IMR-90 (cell line): ENCODE measurements around the gene ZNF322. TPM values are rescaled to one million over a fixed set of nuclear protein-coding genes. Genes with fewer than 3 reads are reported as not detected.

Experiments used
- ATAC-seq: fragments of 200-7000 bp; cut with Tn5 transposase; 2 replicates; pipeline ENCODE4 v1.9.1; 2020; ENCODE audit warnings: low read depth, mild to moderate bottlenecking, moderate library complexity
- BruUV-seq: library from RNA; stranded (reverse); fragments of 400-500 nt; replicated peaks from 2 replicates; lab custom pipeline; 2021; lab: Mats Ljungman, UMichigan
- CTCF ChIA-PET: fragments of 300-600 bp; formaldehyde crosslinking; extraction: SDS; loops from one replicate; lab custom pipeline; 2021; ENCODE audit warnings: antibody characterized with exemption; lab: Yijun Ruan, JAX
- POLR2A ChIA-PET: fragments of 300-600 bp; sonication (Branson Sonifier 250); formaldehyde crosslinking; loops from one replicate; lab custom pipeline; 2022; ENCODE audit warnings: antibody characterized with exemption; ENCODE audit not compliant: unreplicated experiment; lab: Charles Lee
- DNase-seq: peaks from one replicate; pipeline ENCODE4 v3.0.0; 2013
- H2AFZ ChIP-seq: replicated peaks from 2 replicates; pipeline ENCODE3; 2013; ENCODE audit warnings: low read length, mild to moderate bottlenecking; ENCODE audit not compliant: poor library complexity
- H2AK5ac ChIP-seq: 2 replicates; pipeline ENCODE4 v1.6.1; 2013; ENCODE audit warnings: low read depth, low read length, inconsistent platforms
- H2AK9ac ChIP-seq: replicated peaks from 2 replicates; pipeline ENCODE3; 2013; ENCODE audit warnings: mild to moderate bottlenecking, low read depth, low read length, moderate library complexity; ENCODE audit not compliant: poor library complexity
- H2BK120ac ChIP-seq: 2 replicates; pipeline ENCODE4 v1.6.1; 2013; ENCODE audit warnings: low read depth, low read length, inconsistent platforms
- H2BK15ac ChIP-seq: 3 replicates; pipeline ENCODE4 v1.6.1; 2013; ENCODE audit warnings: low read depth, low read length, inconsistent platforms
- H2BK20ac ChIP-seq: 2 replicates; pipeline ENCODE4 v1.6.1; 2013; ENCODE audit warnings: low read depth, mild to moderate bottlenecking, inconsistent platforms, low read length, moderate library complexity
- H2BK5ac ChIP-seq: 2 replicates; pipeline ENCODE4 v1.6.1; 2013; ENCODE audit warnings: mild to moderate bottlenecking, low read depth, low read length, inconsistent platforms; ENCODE audit not compliant: poor library complexity, severe bottlenecking
- H3K14ac ChIP-seq: replicated peaks from 2 replicates; pipeline ENCODE4 v1.6.1; 2013; ENCODE audit warnings: low read depth, low read length, inconsistent platforms
- H3K18ac ChIP-seq: 2 replicates; pipeline ENCODE4 v1.6.1; 2013; ENCODE audit warnings: low read depth, low read length, control low read depth
- H3K23ac ChIP-seq: 2 replicates; pipeline ENCODE4 v1.6.1; 2013; ENCODE audit warnings: low read depth, low read length, inconsistent platforms
- H3K27ac ChIP-seq: 2 replicates; pipeline ENCODE4 v1.5.1; 2013; ENCODE audit warnings: mild to moderate bottlenecking, control low read depth, low read length; ENCODE audit not compliant: insufficient read depth
- H3K27me3 ChIP-seq: 2 replicates; pipeline ENCODE4 v1.6.1; 2013; ENCODE audit warnings: low read length; ENCODE audit not compliant: control insufficient read depth, insufficient read depth
- H3K36me3 ChIP-seq: 2 replicates; pipeline ENCODE4 v1.6.1; 2013; ENCODE audit warnings: low read length, mixed read lengths; ENCODE audit not compliant: control insufficient read depth, insufficient read depth
- H3K4ac ChIP-seq: 2 replicates; pipeline ENCODE4 v1.6.1; 2013; ENCODE audit warnings: low read depth, low read length, inconsistent platforms
- H3K4me1 ChIP-seq: 2 replicates; pipeline ENCODE4 v1.6.1; 2013; ENCODE audit warnings: low read length, mixed read lengths; ENCODE audit not compliant: control insufficient read depth, insufficient read depth
- H3K4me2 ChIP-seq: 2 replicates; pipeline ENCODE4 v1.6.1; 2013; ENCODE audit warnings: low read depth, mild to moderate bottlenecking, control low read depth, low read length, moderate library complexity
- H3K4me3 ChIP-seq: 2 replicates; pipeline ENCODE4 v1.5.1; 2013; ENCODE audit warnings: low read depth, mild to moderate bottlenecking, control low read depth, low read length, moderate library complexity; ENCODE audit not compliant: insufficient read depth
- H3K56ac ChIP-seq: 2 replicates; pipeline ENCODE4 v1.6.1; 2013; ENCODE audit warnings: low read length, inconsistent platforms; ENCODE audit not compliant: insufficient read depth; ENCODE audit errors: extremely low read depth
- H3K79me1 ChIP-seq, 2 experiments: 2 replicates each; pipeline ENCODE4 v1.6.1; 2013; ENCODE audit warnings: low read length in 2 of 2, inconsistent platforms in 1 of 2, low read depth in 1 of 2
- H3K9ac ChIP-seq: 2 replicates; pipeline ENCODE4 v1.6.1; 2013; ENCODE audit warnings: low read depth, low read length, control low read depth
- H3K9me1 ChIP-seq: 2 replicates; pipeline ENCODE4 v1.6.1; 2013; ENCODE audit warnings: low read length, inconsistent platforms; ENCODE audit not compliant: insufficient read depth
- H3K9me3 ChIP-seq: 2 replicates; pipeline ENCODE4 v1.6.1; 2013; ENCODE audit warnings: low read length; ENCODE audit not compliant: control insufficient read depth, insufficient read depth
- H4K20me1 ChIP-seq: 2 replicates; pipeline ENCODE4 v1.6.1; 2013; ENCODE audit warnings: low read length, inconsistent platforms; ENCODE audit not compliant: insufficient read depth
- H4K5ac ChIP-seq: 2 replicates; pipeline ENCODE4 v1.6.1; 2013; ENCODE audit warnings: mild to moderate bottlenecking, low read depth, low read length, control low read depth
- H4K8ac ChIP-seq, 2 experiments: 2 replicates each; pipeline ENCODE4 v1.6.1; 2013; ENCODE audit warnings: low read depth in 2 of 2, low read length in 2 of 2, control low read depth in 1 of 2, inconsistent platforms in 1 of 2
- H4K91ac ChIP-seq: 2 replicates; pipeline ENCODE4 v1.6.1; 2013; ENCODE audit warnings: low read depth, low read length, inconsistent platforms; ENCODE audit not compliant: insufficient read depth
- BHLHE40 ChIP-seq: fragments of 150-350 bp; IDR thresholded peaks from 2 replicates; pipeline ENCODE4 v1.6.1; 2016; ENCODE audit warnings: mild to moderate bottlenecking, low read depth, low read length
- CEBPB ChIP-seq: IDR thresholded peaks from 2 replicates; pipeline ENCODE4 v1.6.1; 2012; ENCODE audit warnings: low read depth, low read length, improper control_type of control experiment
- CHD1 ChIP-seq: IDR thresholded peaks from 2 replicates; pipeline ENCODE4 v1.6.1; 2012; ENCODE audit warnings: low read depth, low read length, improper control_type of control experiment
- FOS ChIP-seq: fragments of 150-350 bp; IDR thresholded peaks from 2 replicates; pipeline ENCODE4 v1.6.1; 2016; ENCODE audit warnings: low read depth, low read length
- MAFK ChIP-seq: IDR thresholded peaks from 2 replicates; pipeline ENCODE4 v1.6.1; 2012; ENCODE audit warnings: low read depth, low read length, improper control_type of control experiment
- MAZ ChIP-seq: IDR thresholded peaks from 2 replicates; pipeline ENCODE4 v1.6.1; 2012; ENCODE audit warnings: low read depth, mild to moderate bottlenecking, low read length, improper control_type of control experiment, moderate library complexity, borderline replicate concordance
- MXI1 ChIP-seq: IDR thresholded peaks from 2 replicates; pipeline ENCODE4 v1.6.1; 2012; ENCODE audit warnings: low read depth, mild to moderate bottlenecking, low read length, moderate library complexity, borderline replicate concordance
- NFE2L2 ChIP-seq: fragments of 150-350 bp; IDR thresholded peaks from 2 replicates; pipeline ENCODE4 v1.6.1; 2016; ENCODE audit warnings: low read depth, mild to moderate bottlenecking, low read length
- POLR2A ChIP-seq: IDR thresholded peaks from 2 replicates; pipeline ENCODE4 v1.6.1; 2012; ENCODE audit warnings: mild to moderate bottlenecking, low read depth, low read length
- RAD21 ChIP-seq: IDR thresholded peaks from 2 replicates; pipeline ENCODE4 v1.6.1; 2012; ENCODE audit warnings: low read length, improper control_type of control experiment
- RCOR1 ChIP-seq: IDR thresholded peaks from 2 replicates; pipeline ENCODE4 v1.6.1; 2012; ENCODE audit warnings: mild to moderate bottlenecking, low read length, improper control_type of control experiment; ENCODE audit not compliant: insufficient replicate concordance
- RFX5 ChIP-seq: IDR thresholded peaks from 2 replicates; pipeline ENCODE4 v1.8.0; 2012; ENCODE audit warnings: low read depth, mild to moderate bottlenecking, low read length, moderate library complexity
- SMC3 ChIP-seq: fragments of 150-350 bp; IDR thresholded peaks from 2 replicates; pipeline ENCODE4 v1.6.1; 2016; ENCODE audit warnings: low read depth, mild to moderate bottlenecking, antibody characterized with exemption, low read length, moderate library complexity
- WGBS, 2 experiments: methylation state at CpG; one replicate each; pipeline versions ENCODE4 v1.1.5 to v1.1.7; 2013; ENCODE audit warnings: missing lambda C conversion rate in 2 of 2; ENCODE audit not compliant: insufficient read length in 1 of 2; ENCODE audit errors: extremely low coverage in 2 of 2; 5-methylcytosine and 5-hydroxymethylcytosine counted together
- dilution Hi-C: fragments of 300-500 bp; cut with HindIII; formaldehyde crosslinking; loops from one replicate; pipeline ENCODE4 v1.14.3; 2018; ENCODE audit warnings: low sequenced_read_pairs; ENCODE audit not compliant: unreplicated experiment
- in situ Hi-C: fragments of 300-500 bp; cut with MboI; formaldehyde crosslinking; loops from 3 replicates; pipeline ENCODE4 v1.14.3; 2019; ENCODE audit warnings: low sequenced_read_pairs, inconsistent platforms, mixed read lengths
- intact Hi-C: fragments of 100-400 bp; cut with micrococcal nuclease; formaldehyde crosslinking; loops from 2 replicates; pipeline ENCODE4 v1.10.0; 2022
- polyA plus RNA-seq, 3 experiments: library from polyadenylated mRNA; depleted of rRNA; stranded (reverse); fragments of >200 nt; gene quantifications; 2 replicates each; pipeline ENCODE4 v1.2.3, GENCODE V29; 2012; ENCODE audit warnings: low replicate concordance in 1 of 3
- total RNA-seq: library from RNA; depleted of rRNA; stranded (reverse); fragments of >200 nt; gene quantifications from 2 replicates; pipeline ENCODE4 v1.2.3, GENCODE V29; 2012
- TF ChIP-seq, protein P1 (sequence below): fragments of 150-350 bp; IDR thresholded peaks from 2 replicates; pipeline ENCODE4 v1.6.1; 2017; ENCODE audit warnings: mild to moderate bottlenecking, antibody characterized with exemption, low read length, low read depth
- TF ChIP-seq, protein P2 (sequence below): conservative IDR thresholded peaks from 2 replicates; pipeline ENCODE4 v1.5.1; 2012; ENCODE audit warnings: mild to moderate bottlenecking, low read depth, low read length, improper control_type of control experiment
- TF ChIP-seq, protein P3 (sequence below): fragments of 150-350 bp; IDR thresholded peaks from 2 replicates; pipeline ENCODE4 v1.6.1; 2016; ENCODE audit warnings: low read depth, mild to moderate bottlenecking, low read length, moderate library complexity, borderline replicate concordance

The ZNF322 gene
- total and polyA plus RNA-seq, 2 of the 4 experiments (the other 2 are of a cell fraction), result 5.3 to 23.3 TPM

DNA sequence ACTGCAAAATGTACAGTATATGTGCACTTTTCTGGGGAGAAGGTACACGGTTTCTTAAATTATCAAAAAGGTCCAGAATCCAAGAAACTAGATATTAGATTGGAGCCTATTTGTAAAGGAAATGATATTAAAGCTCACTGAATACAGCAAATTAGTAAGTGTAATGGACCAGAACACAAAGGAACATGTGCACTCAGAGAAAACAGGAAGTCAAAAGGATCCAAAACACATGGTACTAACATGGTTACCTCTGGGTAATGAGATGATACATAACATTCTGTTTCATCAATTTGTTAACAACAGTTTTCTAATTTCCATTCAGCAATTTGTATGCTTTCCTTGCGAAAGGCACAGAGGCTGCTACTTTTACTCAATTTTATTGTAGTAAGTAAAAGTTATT is 18.7 kb downstream of the ZNF322 start:
- Histone ChIP-seq H3K9ac (no peak overlapping the region), H3K56ac (no peak overlapping the region), H4K20me1 (peaks cover 4% of the 10 kb centered on the region; the same call in 1 of the 2 replicates), H4K8ac (no peak overlapping the region), H3K36me3 (peaks cover 41% of the 10 kb centered on the region), H3K4me1 (no peaks in the 10 kb centered on the region), H2BK15ac (no peak overlapping the region), H3K9me1 (no peaks in the 10 kb centered on the region), H2BK20ac (no peak overlapping the region), H3K18ac (no peak overlapping the region), H2AFZ (no peak overlapping the region), H2BK5ac (no peak overlapping the region), H2AK9ac (no peak overlapping the region), H3K23ac (no peak overlapping the region), H3K9me3 (peaks cover 33% of the 10 kb centered on the region), H2BK120ac (no peak overlapping the region), H3K79me1 (peaks cover 4 to 14% of the 10 kb centered on the region in 2 experiments; a peak in 3 of 4 replicates), H3K4ac (no peak overlapping the region), H3K14ac (no peak overlapping the region), H3K27me3 (no peaks in the 10 kb centered on the region), H3K4me2 (no peak overlapping the region), H3K4me3 (no peak overlapping the region), H4K91ac (no peak overlapping the region), H3K27ac (no peak overlapping the region), H4K5ac (no peak overlapping the region), H2AK5ac (no peak overlapping the region)
- dilution Hi-C loops (no loop called here), in situ Hi-C loops (no loop called here), intact Hi-C loops (no loop called here)
- no peak for TF ChIP-seq BHLHE40
- TF ChIP-seq RAD21, result no peak
- TF ChIP-seq, protein P1, sequence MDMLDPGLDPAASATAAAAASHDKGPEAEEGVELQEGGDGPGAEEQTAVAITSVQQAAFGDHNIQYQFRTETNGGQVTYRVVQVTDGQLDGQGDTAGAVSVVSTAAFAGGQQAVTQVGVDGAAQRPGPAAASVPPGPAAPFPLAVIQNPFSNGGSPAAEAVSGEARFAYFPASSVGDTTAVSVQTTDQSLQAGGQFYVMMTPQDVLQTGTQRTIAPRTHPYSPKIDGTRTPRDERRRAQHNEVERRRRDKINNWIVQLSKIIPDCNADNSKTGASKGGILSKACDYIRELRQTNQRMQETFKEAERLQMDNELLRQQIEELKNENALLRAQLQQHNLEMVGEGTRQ, result no peak
- no peak for TF ChIP-seq RFX5
- no peak for TF ChIP-seq POLR2A
- TF ChIP-seq FOS, result no peak
- TF ChIP-seq, protein P2, sequence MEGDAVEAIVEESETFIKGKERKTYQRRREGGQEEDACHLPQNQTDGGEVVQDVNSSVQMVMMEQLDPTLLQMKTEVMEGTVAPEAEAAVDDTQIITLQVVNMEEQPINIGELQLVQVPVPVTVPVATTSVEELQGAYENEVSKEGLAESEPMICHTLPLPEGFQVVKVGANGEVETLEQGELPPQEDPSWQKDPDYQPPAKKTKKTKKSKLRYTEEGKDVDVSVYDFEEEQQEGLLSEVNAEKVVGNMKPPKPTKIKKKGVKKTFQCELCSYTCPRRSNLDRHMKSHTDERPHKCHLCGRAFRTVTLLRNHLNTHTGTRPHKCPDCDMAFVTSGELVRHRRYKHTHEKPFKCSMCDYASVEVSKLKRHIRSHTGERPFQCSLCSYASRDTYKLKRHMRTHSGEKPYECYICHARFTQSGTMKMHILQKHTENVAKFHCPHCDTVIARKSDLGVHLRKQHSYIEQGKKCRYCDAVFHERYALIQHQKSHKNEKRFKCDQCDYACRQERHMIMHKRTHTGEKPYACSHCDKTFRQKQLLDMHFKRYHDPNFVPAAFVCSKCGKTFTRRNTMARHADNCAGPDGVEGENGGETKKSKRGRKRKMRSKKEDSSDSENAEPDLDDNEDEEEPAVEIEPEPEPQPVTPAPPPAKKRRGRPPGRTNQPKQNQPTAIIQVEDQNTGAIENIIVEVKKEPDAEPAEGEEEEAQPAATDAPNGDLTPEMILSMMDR, result no peak
- TF ChIP-seq CEBPB, result no peak
- TF ChIP-seq MAZ, result no peak
- no peak for TF ChIP-seq SMC3
- TF ChIP-seq CHD1, result no peak
- TF ChIP-seq NFE2L2, result no peak
- TF ChIP-seq MXI1, result no peak
- TF ChIP-seq, protein P3, sequence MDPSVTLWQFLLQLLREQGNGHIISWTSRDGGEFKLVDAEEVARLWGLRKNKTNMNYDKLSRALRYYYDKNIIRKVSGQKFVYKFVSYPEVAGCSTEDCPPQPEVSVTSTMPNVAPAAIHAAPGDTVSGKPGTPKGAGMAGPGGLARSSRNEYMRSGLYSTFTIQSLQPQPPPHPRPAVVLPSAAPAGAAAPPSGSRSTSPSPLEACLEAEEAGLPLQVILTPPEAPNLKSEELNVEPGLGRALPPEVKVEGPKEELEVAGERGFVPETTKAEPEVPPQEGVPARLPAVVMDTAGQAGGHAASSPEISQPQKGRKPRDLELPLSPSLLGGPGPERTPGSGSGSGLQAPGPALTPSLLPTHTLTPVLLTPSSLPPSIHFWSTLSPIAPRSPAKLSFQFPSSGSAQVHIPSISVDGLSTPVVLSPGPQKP, result no peak
- TF ChIP-seq MAFK, result no peak
- no peak for TF ChIP-seq RCOR1
- no peak for ATAC-seq
- ChIA-PET POLR2A (no interaction called here), CTCF (no interaction called here)
- WGBS, 2 experiments, result no CpG with 5 or more reads among the region's 2 CpGs
- no peak for DNase-seq
- BruUV-seq, result no TSS peak
